Left renal cortex interstitium (tissue), 4 donors: Measurements from ENCODE around the gene NDST4. TPM values are rescaled to one million over a fixed set of nuclear protein-coding genes. Genes with fewer than 3 reads are reported as not detected.
A peak's percentile ranks its signal among the peaks of the same experiment; 100 is the strongest.

Source experiments
- DNase-seq, 4 donors: peaks; one replicate each; pipeline ENCODE4 v3.0.0-alpha.2; 2013; ENCODE audit warnings: low read depth in 4 of 4, low spot score in 2 of 4, missing footprints in 1 of 4
- polyA plus RNA-seq, 4 donors: library from polyadenylated mRNA; unstranded; fragments of 120-200 nt; gene quantifications; one replicate each; pipeline ENCODE4 v1.2.1, GENCODE V29; 2013; ENCODE audit not compliant: insufficient read length in 4 of 4

NDST4 gene
- polyA plus RNA-seq, result 1 to 10 TPM in 1 of 4 donors, under 1 TPM in 3; 0.52 to 1.1 (median 0.67) TPM

DNA sequence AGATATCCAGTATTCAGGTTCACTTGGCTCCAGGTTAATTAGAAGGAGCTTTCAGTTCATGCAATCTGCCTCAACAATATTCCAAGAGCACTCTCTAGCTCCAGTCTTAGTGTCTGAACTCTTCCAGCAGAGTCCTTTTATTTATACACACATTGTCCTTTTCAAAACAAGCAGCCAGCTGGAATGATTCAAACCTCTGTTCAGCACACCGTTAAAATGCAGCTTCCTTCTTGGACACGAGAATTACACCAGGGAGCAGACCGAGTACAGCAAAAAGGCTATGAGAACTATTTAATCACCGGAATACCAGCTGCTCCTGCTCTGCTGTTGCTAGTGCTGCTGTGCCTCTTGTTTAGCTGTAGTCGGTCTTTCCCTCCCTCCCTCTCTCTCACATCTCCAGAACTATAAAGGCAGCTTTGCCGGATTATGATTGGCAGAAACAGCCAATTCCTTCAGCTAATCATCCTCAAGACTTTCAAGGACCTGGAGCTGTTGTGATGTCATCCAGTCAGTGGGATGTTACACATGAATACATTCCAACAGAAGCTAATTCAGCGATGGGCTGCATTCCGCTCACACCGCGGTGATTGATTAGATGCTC lies at the start of gene NDST4:
TSS of gene NDST4 (minus strand) at position 115 of the 601 bp plus-strand sequence. CDS start 36,584 bp downstream, outside the sequence.
- DNase-seq, result peak in 2 of 4 donors; percentile 52 to 58

DNA sequence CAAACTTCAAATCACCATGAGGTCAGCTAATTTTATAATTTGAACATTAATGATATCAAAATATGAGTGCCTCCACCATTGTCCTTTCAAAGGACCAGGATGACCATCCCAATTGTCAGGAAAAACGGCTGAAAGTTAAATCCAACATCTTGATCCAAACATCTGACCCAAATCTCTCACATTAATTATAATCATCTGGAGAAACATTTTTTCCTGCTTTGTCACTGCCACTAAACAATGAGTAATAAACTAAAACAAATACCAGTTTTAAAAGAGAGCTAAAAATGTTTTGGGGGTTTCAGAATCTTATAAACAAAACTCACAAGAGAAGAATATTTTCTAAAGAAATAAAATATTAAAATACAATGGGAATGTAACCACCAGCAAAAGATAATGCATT lies 45.7 kb upstream of the NDST4 start:
- no peak for DNase-seq

DNA sequence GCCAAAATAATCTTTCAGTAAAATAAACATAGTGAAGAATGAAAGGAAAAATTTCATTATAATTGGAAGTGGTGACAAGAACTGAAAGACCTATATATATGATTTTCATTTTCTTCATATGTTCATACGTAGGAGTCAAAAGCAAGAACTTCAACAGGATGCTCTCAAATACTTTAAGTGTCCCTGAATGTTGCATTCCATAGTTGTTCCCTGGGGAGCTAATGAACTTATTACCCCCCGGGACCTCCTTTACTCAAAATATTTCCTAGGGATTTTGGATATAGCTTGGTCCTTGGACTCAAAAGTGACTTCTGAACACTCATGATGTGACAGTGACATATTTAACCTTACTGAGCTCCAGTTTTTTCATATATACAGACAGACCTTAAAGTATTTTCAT lies 44.9 kb upstream of the NDST4 start:
- DNase-seq, result no peak

DNA sequence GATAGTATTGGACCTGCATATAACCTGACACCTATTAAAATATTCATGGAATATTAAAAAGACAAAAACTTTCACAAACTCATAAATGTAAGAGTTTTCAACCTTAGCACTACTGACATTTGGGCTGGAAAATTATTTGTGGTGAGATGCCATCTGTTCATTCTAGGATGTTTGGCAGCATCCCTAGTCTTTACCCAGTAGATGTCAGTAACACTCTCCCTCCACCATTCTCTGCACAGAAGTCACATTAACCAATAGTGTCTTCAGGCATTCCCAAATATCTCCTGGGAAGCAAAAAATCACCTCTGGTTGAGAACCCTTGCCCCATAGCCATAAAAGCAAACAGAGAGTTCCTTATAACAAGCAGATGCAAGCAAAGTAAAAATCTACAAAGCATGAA lies 41.4 kb upstream of the NDST4 start:
- no peak for DNase-seq

- no peak for DNase-seq
These were observed 39.5 kb upstream of the NDST4 start for GRCh38 chr4:115152965-115153364.

GRCh38 chr4:115152081-115152480 lies 38.7 kb upstream of the NDST4 start:
- DNase-seq, result no peak

DNA sequence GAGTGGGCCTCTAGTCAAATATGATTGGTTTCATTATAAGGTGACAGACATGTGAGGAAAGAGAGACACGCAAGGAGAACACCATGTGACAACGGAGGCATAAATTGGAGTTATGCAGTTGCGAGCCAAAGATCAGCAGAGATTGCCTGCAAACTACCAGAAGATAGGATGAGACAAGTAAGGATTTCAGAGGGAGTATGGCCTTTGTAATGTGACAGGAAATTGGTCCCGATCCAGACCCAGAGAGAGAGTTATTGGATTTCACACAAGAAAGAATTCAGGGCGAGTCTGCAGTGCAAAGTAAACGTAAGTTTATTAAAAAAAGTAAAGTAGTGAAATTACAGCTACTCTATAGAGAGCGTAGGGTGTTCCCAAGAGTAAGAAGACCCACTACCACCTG lies 35.7 kb upstream of the NDST4 start:
- peak in 2 of 4 donors; percentile 19 to 34 for DNase-seq

- no peak for DNase-seq
These were observed 32.2 kb upstream of the NDST4 start for GRCh38 chr4:115145393-115146160.

DNA sequence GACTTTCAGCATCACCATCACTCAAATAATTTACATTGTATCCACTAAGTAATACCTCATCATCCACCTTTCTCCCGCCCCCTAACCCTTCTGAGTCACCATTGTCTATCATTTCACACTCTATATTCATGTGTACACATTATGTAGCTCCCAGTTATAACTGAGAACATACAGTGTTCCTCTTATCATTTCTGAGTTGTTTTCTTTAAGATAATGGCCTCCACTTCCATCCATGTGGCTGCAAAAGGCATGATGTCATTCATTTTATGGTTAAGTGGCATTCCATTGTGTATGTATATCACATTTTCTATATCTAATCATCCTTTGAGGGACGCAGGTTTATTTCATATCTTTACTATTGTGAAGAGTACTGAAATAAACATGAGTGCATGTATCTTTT lies 14.6 kb upstream of the NDST4 start:
- no peak for DNase-seq

- DNase-seq, result no peak
These were observed 13.1 kb upstream of the NDST4 start for GRCh38 chr4:115126491-115126890.

GRCh38 chr4:115121351-115122043 lies 8.1 kb upstream of the NDST4 start:
- no peak for DNase-seq

- no peak for DNase-seq
These were observed 6.5 kb upstream of the NDST4 start for GRCh38 chr4:115119804-115120352.

DNA sequence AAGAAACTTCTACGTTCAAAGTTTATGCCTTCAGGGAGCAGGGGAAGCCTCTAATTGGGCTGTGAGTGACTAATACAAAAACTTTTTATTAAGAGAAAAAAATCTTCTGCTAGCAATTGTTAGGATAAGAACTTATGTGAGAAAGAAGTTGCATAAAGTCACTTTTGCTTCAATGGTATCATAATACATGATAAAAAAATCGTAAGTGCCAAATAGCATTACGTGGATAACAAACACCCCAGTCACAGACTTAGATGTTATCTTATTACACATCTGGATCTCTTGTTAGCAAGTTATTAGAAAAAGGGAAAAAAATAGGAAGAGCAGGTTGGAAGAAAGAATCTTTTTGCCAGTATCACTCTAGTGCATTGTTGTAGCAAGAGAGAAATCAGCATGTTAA lies 4.2 kb upstream of the NDST4 start:
- no peak for DNase-seq

DNA sequence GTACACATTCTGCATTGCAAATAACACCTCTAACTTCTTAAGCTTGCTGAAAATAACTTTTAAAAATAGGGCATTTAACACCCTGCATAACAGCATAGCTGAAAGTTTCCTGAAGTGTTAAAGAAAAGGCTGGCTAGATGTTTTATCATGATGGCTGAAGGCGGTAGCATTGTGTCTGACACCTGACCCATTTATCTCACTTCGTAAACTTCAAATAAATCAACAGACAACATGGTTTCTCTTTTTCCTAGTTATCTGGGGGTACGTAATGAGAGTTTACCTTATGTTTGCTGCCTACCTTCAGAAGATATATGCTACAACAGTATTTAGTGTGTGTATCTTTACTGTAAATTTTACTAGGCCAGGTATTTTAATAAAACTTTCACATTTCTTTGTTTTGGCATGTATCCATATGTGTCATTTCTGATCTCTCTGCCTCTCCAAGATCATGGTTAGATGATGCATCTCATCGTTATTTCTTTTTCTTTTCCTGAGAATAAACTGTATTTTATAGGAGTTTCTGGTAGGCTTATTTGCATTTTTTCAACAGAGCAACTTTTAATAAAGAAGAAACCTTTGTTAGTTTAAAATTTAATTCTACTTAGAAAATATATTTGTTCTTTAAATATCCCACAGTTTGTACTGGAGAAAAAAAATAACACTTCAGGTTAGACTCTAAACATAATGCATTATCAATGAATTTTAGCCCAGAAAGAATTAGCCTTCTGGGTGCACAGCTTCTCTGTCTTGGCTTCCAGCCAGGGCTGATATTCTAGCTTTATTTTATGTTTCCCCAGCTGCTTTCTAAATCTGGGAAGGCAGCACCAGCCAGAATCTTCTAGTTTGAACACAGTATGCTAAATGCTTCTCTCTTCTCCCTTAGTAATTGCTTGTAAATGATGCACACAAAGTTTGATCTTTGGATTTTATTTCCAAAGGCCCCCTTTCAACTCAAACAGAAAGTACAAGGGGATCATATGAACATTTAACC lies 2.9 kb downstream of the NDST4 start:
- peak in 1 of 4 donors; percentile 38 for DNase-seq

DNA sequence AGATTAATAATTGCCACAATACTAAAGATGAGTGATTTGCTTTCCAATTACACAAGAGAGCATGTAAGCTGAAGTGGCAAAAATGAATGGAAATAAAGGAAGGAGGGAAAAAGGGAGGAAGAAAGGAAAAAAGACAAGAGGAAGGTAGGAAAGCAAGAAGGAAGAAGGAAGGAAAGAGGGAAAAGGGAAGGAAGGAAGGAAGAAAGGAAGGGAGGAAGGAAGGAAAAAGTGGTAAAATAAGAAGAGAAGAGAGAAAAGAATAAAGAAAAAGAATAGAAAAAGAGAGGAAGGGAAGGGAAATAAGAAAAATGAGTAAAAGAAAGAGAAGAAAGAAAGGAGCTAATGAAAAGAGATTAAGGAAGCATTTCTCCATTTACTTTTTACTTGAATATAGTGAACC lies 4.6 kb downstream of the NDST4 start:
- DNase-seq, result no peak

DNA sequence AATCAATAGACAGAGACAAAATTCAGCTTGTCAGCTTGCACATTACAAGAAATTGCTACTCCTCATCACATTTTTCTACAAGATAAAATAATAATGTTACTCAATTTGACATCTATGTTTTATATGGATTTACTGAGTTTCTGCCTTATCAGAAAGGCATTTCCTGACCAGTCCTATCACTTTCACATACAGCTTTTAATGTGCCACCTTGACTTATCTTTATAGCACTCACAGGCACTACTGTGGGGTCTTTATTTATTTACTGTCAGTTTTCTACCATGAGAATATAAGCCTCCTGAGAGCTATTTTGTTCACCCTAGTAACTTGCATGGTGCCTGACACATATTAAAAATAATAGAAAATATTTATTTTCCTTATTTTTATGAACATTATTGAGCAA lies 6.0 kb downstream of the NDST4 start:
- DNase-seq, result no peak

- DNase-seq, result no peak
These were observed 11.7 kb downstream of the NDST4 start for GRCh38 chr4:115101675-115102074.

GRCh38 chr4:115090483-115091075 lies 22.8 kb downstream of the NDST4 start:
- DNase-seq, result no peak

- no peak for DNase-seq
These were observed 30.8 kb downstream of the NDST4 start for GRCh38 chr4:115082633-115083032.

DNA sequence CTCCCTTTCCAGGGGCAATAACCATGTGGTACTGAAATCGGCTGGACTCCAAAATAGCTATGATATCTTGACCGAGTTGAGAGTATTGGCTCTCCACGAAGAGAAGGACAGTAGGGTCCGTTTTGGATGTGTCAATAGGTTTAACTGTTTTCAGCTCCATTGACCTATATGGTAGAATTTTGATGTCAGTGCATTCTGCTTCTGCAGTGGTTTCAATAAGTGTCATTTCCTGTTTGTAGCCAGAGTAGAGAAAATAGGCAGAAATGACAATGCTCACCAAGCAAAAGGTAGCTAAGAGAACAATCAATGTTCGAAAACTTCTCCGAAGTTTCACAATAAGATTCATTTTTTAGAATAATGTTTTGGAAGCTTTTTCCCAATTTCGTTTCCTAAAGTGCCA lies 36.7 kb downstream of the NDST4 start:
- DNase-seq, result no peak
